GM04503 (cell line): ENCODE results near the gene ADGRE2.
"Not testable (repeated sequence)": the region's sequence is repeated elsewhere in the genome, so short reads cannot be mapped to it uniquely, and the experiment has no call there.

Experiments
- DNase-seq: peaks from one replicate; pipeline ENCODE4 v3.0.0-alpha.2; 2012; ENCODE audit warnings: low read depth

Gene ADGRE2

GRCh38 chr19:14779151-14779550 lies 791 bp upstream of the ADGRE2 start:
- no peak for DNase-seq

DNA sequence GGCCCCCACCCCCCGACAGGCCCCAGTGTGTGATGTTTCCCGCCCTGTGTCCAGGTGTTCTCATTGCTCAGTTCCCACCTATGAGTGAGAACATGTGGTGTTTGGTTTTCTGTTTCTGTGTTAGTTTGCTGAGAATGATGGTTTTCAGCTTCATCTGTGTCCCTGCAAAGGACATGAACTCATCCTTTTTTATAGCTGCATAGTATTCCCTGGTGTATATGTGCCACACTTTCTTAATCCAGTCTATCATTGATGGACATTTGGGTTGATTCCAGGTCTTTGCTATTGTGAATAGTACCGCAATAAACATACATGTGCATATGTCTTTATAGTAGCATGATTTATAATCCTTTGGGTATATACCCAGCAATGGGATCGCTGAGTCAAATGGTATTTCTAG lies 715 bp downstream of the ADGRE2 start:
- DNase-seq, result not testable (repeated sequence)

GRCh38 chr19:14775869-14776586 lies 2.3 kb downstream of the ADGRE2 start:
- DNase-seq, result no peak

- DNase-seq, result not testable (repeated sequence)
Measured at GRCh38 chr19:14775326-14775725, 3.0 kb downstream of the ADGRE2 start.

- DNase-seq, result no peak
Measured at GRCh38 chr19:14774373-14774772, 4.0 kb downstream of the ADGRE2 start.

DNA sequence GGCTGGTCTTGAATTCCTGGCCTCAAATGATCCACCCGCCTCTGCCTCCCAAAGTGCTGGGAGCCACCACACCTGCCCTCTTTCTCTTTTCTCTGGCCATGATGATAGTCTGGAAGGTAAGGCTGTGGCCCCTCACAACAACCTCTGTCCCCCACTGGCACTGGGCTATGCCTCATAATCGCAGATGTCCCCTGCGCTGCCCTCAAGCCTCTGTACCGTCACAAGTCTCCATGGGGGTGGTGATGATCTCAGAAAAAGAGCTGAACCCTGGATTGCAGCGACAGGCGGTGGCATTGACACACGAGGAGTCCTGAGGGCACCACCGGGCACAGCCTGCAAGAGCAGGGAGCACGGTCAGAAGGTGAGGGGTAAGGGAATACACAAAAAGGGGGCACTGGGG lies 4.6 kb downstream of the ADGRE2 start:
- DNase-seq, result not testable (repeated sequence)

- DNase-seq, result no peak
Measured at GRCh38 chr19:14772995-14773394, 5.4 kb downstream of the ADGRE2 start.

DNA sequence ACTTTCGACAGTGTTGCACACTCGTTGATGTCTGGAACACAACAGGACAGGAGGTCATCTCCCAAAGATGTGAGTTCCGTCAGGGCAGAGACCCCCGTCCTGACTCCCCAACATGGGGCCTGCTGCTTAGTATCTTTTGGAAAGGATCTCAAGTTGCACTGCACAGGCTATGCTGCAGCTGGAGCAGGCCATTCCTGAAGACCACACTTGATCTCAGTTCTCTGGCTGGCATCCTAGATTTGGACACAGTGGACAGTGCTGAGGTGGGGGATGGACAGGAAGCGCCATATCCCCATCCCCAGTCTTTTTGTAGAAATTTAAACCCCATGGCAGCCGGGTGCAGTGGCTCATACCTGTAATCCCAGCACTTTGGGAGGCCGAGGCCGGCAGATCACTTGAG lies 5.9 kb downstream of the ADGRE2 start:
- no peak for DNase-seq

GRCh38 chr19:14770944-14771839 lies 7.2 kb downstream of the ADGRE2 start:
- no peak for DNase-seq

- DNase-seq, result no peak
Measured at GRCh38 chr19:14770136-14770535, 8.2 kb downstream of the ADGRE2 start.

GRCh38 chr19:14769201-14769600 lies 9.2 kb downstream of the ADGRE2 start:
- no peak for DNase-seq

DNA sequence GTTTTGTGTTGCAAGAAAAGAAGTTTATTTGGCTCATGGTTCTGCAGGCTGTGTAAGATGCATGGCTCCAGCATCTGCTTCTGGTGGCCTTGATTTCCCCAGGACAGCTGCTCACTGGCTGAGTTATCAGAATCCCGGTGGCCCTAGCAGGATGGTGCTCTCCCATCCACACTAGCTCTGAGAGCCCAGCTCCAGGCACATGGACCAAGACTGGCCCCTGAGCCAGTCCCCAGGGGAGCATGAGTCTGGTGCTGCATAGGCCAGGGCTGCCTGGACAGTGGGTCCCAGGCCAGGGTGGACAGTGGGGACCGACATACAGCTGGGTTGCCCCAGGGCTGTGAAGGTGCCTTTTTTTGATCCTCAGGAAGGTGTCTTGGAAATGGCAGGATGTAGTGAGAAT lies 10.4 kb downstream of the ADGRE2 start:
- no peak for DNase-seq

DNA sequence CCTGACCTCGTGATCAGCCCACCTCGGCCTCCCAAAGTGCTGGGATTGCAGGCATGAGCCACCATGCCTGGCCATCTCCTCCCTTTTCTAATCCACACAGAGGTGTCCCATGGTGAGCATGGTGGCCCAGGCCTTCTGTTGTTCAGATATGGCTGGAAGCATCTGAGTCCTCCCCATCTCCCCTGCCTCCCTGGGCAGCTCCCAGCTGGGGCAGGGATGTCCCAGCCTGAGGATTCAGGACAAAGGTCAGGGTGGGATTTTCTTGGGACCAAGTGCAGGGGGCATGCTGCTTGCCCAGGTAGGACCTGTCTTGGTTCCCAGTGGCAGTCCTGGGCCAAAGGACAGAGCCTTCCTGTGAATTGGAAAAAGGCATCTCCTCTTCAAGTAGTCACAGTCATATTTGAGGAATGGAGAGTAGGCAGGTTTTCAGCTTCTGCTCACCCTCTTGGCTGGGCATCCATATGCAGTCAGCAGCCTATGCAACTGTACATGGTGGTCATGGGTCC lies 10.8 kb downstream of the ADGRE2 start:
- no peak for DNase-seq

DNA sequence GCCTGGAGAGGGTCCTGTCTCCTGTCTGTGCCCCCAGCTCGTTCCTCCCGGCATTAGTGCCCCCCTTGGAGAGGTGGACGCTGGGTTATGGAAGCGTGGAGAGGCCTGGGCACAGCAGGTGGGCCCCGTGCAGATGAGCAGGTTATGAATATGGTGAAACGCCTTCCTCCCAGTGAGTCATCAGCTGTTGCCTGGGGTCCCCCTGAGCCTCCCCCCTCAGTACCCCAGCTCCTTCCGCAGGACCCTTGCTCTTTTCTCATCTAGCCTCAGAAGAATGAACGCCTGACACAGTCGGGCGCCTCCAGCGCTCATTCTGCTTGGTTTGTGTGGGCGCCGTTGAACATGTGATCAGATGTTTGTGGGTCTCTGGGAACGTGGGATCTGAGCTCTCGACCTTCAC lies 12.5 kb downstream of the ADGRE2 start:
- not testable (repeated sequence) for DNase-seq

- DNase-seq, result not testable (repeated sequence)
Measured at GRCh38 chr19:14765403-14765802, 13.0 kb downstream of the ADGRE2 start.

DNA sequence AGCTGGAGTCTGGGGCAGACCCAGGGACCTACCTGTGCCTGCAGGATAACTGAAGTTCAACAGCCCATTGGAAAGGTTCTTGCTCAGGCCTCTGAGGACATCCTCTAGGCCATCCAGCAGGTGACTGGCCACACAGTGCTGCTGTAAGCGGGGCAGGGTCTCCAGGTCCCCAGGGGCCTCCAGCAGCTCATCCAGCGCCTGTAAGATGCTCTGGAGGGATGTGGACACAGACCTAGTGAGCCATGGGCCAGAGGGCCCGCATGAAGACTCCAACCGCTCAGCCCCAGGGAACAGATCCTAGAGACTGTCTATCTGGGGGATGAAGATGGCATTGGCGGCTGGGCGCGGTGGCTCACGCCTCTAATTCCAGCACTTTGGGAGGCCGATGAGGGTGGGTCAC lies 14.0 kb downstream of the ADGRE2 start:
- DNase-seq, result no peak

GRCh38 chr19:14763497-14764145 lies 14.7 kb downstream of the ADGRE2 start:
- no peak for DNase-seq

DNA sequence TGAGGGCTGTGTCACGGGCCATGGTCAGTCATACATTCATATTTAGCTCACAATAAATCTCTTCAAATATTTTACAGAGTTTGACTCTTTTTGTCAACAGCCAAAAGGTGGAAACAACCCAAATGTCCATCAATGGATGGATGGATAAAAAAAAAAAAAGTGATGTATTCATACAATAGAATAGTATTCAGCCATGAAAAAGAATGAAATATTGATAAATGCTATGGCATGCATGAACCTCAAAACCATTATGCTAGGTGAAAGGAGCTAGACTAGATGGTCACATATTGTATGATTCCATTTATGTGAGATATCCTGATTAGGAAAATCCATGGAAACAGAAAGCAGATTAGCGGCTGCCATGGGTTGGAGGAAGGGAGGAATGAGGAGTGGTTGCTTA lies 16.2 kb downstream of the ADGRE2 start:
- DNase-seq, result no peak

GRCh38 chr19:14761607-14762006 lies 16.8 kb downstream of the ADGRE2 start:
- no peak for DNase-seq

DNA sequence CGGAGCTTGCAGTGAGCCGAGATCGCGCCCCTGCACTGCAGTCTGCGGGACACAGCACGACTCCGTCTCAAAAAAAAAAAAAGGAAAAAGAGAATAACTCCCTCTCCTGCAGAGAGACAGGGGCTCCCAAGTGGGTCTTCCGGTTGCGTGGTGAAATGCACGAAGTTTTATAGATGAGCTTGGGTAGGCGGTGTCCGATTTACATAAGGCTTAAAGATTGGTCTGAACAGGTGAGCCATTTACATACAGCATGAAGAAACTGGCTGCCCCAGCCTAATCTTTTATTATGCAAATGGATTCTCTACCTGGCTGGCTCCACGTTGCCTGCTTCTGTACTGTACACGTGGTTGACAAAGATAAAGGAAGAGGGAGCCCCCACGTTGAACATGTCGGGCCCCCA lies 19.5 kb downstream of the ADGRE2 start:
- no peak for DNase-seq

GRCh38 chr19:14748601-14749000 lies 29.8 kb downstream of the ADGRE2 start:
- DNase-seq, result no peak

- DNase-seq, result no peak
Measured at GRCh38 chr19:14746886-14747285, 31.5 kb downstream of the ADGRE2 start.

DNA sequence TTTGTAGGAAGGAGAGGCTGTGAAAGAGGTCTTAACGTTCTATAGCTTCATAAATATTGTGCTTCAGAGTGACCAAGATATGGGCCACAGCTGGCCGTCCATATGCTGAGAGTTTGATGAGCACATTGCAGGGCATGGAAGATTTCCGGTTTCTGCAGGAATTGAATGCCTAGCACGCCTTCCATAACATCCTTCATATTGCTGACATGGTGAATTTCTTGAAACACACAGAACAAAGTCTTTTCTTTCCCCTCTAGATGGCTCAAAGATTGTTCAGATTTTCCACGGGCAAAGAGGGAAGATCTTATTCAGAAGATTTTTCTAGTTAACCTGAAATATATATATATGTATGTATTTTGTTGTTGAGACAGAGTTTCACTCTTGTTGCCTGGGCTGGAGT lies 42.4 kb downstream of the ADGRE2 start:
- no peak for DNase-seq
